NCI-H748 treated with DMSO at 0.1 percent for 48 hours (cell line): ENCODE results near the gene ORC4.
A peak's percentile ranks its signal among the peaks of the same experiment; 100 is the strongest.

Experiments used
- DNase-seq: peaks from one replicate; lab custom pipeline; 2025; lab: John Stamatoyannopoulos, UW

ORC4 gene

DNA sequence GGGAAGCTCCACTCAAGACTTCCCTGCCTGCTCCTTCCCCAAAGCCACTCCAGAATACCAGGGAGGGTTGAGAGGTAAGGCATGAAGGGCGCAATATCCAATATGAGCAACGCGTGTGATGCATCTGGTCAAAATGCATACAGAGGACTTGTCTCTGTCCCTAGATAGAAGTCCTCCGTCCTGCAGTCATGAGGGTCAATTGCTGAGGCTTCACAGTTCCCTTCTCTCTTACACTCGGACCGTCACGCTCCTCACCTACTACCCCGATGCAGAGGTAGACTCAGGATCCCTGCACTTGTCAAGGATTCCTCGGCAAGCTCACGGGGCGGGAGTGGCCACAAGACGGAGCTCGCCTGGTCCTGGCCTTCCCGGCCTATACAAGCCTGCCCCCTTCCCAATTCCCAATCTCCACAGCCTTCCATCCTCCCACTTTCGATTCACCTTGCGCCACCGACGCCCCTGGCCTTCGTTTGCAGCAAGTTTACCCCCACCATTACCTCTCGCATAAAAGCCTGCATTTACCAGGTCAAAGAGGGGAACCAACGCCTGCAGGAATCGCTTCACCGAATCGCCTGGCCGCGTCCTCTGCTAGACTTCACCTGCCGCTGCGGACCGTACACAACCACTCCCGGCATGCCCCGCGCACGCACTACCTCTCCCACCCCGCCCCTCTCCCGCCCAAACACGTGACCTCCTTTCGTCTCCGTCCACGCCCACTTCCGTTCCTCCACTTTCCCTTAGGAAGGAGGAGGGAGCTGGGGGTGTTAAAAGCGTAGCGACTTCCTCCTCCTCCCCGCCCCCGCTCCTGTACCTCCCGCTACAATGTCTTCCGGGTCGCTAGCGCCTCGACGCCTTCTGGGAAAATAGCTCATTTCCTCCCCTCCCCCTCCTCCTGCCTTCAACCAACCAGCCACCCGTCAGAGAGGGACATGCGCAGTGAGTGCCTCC, at the start of gene ORC4:
Gene ORC4, minus strand, starts transcription at position 627 of the 948 bp plus-strand sequence. CDS start 44,779 bp downstream, outside the sequence.
- DNase-seq, result peak; percentile 95

DNA sequence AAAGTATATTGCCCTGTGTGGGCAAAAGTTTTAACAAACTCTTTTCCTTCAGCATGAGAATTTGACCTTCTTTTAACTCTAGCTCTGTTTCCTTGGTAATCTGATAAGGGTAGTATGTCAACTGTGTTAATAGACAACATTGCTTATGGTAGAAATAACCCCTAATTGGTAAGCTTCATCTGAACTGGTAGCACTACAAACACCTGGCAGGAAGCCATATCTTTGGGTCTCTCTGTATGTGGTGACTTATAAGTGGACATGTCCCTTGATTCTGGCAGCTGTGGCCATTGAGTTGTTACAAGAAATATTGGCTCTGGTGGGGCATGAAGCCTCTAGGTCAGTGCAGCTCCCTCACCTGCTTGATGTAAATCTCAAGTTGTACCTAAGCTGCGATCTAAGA, 47.3 kb upstream of the ORC4 start:
- peak; percentile 3 for DNase-seq

DNA sequence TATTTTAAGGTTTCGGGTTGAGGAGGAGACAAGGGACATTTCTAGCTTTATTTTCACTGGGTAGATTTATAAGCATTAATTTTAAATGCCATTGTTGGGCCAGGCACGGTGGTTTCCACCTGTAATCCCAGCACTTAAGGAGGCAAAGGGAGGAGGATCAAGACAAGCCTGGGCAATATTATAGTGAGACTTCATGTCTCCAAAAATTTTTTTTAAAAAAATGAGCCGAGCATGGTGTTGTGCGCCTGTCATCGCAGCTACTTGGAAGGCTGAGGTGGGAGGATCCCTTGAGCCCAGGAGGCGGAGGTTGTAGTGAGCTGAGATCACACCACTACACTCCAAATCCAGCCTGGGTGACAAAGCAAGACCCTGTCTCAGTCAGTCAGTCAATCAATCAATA, 45.4 kb upstream of the ORC4 start:
- no peak for DNase-seq

DNA sequence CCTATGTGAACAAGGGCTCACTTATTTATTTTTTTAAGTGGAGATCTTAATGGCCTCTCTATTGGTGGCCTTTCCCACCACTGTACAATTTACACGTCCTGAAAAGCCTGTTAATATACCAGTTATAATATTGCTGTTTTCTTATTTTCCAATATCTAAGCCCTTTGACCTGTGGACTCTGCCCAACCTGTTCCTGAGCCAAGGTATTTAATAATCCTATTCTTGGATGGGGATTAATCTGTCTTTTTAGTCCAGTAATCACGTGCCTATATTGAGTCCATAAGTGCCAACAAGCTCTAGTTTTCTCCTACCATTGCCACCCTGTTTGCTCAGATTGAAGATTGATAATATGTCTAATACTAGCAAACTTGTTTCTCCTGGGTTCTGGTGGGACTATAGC, 43.1 kb upstream of the ORC4 start:
- no peak for DNase-seq

DNA sequence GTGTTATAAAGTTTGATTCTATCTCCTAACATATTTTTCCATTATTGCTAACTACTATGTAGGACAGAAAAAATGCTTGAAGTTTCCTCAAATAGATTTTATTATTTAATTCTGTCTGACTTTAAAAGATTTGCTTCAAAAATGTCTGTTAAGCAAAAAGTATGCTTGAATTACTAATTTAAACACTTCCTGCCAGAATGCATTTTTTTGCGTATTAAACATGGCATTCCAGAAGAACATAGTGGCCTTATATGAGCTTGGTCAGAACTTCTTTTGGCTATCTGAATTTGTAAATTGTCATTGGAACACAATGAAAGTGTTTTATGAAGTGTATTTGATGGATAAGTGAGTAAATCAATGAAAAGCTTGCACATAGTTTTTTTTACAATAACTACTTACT, 38.1 kb upstream of the ORC4 start:
- DNase-seq, result no peak

DNA sequence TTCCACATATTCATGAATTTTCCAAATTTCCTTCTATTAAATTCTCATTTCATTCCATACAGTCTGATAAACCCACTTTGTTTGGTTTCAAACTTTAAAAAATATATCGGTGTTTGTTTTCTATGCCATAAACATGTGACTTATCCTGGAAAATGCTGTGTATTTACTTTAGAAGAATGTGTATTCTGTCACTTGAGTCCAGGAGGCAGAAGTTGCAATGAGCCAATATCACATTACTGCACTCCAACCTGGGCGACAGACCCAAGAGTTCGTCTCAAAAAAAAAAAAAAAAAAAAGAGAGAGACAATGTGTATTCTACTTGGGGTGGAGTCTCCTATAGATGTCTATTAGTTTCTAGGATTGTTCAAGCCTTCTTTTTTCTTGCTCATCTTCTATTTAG, 32.1 kb upstream of the ORC4 start:
- no peak for DNase-seq

DNA sequence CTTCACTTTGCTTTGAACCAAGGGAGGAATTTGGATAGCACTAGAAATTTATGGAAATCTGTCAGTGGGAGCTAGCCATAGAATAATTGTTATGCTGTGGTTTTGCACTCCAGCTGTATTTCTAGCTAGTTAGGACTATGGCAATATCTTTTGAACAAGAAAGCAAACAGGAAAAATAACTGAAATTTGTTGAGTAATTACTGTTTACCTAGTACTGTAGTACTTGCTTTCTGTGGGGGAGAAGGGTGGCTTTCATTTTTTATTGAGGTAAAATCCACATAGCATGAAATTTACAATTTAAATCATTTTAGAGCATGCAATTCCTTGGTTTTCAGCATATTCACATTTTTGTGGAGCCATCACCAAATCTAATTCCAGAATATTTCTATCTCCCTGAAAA, 28.7 kb upstream of the ORC4 start:
- no peak for DNase-seq

DNA sequence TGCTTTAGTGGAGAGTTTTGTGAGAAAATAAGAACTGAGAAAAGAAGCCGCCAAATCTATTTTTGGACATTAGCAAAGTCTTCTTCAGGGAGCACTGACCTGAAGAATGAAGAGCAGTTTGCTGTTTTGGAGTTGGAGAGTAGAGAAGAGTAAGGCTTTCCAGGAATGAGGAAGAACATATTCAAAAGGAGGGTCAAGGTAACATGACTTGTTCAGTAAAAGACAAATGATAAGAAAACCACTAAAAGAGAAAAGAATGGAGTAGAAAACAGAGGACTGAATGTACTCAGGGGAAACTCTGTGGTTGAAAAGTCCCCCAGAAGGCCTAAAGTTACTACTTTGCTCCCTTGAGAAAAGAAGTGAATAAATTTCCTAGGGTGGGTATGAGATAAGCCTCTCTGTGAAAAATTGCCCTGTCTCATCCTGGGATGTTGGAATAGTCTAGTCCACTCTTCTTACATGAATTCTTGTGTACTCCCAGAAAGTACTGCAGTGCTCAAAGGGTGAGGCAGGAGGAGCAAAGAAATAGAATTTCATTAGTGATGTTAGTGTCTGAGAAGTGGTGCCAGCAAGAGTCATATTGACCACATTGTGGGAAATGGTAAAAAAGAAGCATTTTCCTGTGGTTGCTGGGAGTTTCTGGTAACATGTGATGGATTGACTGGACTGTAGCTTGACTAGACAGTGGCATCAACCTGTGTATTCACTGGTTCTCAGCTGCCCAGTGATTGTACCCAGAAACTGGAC, 28.1 kb upstream of the ORC4 start:
- no peak for DNase-seq

DNA sequence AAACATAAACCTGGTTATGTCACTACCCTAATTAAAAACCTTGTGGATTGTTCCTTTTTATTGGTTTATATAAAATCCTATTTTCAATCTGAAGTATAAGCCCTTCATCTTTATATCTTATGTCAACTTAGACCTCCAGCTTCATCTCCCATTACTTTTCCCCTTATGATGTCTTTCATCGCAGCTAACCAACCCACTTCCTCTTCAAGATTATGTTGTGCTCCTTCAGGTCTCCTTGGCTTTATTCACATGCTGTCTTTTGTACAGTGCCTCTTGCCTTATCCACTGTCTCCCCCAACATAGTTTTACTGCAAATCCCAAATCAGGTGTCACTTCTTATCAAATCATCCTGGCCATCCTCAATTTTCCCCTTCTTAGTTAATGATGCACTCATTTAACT, 26.3 kb upstream of the ORC4 start:
- no peak for DNase-seq

DNA sequence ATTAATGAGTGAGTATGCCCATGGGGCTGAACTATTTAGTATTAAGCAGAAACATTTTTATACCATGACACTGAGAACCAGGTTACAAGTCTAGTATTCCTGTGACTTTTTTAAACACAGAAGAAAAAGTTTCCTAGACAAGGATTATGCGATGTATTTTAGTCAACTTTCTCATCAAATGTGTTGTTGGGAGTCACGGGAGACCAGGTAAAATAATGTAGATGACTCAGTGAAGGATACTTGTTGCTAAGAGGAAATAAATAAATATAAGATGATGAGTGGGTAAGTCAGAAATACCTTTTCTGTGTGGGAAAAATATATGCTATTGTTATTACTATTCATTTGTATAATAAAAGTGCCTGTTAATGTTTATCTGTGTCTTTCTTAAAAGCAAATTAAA, 23.8 kb upstream of the ORC4 start:
- DNase-seq, result no peak

DNA sequence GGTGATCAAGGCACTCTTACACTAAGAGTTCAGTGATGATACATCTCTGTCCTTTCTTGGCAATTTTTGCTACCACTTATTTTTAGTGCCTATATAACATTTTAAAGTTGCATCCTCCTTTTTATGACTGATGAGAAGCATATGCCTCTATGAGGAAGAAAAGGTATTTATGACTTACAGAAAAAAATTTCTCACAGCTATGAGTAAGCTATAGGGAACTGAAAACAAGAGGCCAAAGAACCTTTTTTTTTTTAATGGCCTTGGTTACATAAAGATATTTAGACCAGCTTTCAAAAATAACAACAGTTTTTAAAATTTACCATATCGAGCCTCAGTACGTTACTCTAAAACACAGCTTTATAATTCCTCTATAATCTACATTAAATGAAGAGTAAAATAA, 21.7 kb upstream of the ORC4 start:
- no peak for DNase-seq

DNA sequence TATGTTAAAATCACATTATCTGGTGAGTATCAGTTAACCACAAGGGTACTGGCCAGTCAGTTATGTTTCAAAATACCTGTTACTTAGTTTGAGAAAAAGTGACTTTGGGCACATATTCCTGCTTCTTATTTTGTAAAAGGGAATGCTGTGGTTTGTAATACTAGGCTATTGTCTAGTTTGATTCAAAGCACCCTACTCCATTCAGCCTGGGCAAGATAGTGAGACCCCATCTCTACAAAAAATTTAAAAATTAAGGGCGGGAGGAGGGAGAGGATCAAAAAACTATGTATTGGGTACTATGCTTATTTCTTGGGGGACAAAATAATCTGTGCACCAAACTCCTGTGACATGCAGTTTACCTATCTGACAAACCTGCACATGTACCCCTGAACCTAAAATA, 19.2 kb upstream of the ORC4 start:
- no peak for DNase-seq

DNA sequence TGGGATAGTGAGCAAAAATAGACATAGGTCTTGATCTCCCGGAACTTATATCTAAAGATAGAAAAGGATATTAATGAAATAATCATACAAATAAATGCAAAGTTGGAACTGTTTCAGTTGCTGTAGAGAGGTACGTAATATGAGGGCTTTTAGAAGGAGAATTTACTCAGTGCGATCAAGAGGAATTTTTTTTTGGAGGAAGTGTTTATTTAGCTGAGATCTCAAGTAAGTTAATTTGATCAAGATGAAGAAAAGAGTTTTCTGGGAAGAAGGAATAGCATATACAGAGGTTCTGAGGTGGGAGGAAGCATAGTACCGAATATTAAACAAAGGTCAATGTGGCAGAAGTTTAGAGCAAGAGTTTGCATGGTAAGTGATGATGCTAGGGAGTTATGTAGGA, 11.7 kb upstream of the ORC4 start:
- DNase-seq, result no peak

DNA sequence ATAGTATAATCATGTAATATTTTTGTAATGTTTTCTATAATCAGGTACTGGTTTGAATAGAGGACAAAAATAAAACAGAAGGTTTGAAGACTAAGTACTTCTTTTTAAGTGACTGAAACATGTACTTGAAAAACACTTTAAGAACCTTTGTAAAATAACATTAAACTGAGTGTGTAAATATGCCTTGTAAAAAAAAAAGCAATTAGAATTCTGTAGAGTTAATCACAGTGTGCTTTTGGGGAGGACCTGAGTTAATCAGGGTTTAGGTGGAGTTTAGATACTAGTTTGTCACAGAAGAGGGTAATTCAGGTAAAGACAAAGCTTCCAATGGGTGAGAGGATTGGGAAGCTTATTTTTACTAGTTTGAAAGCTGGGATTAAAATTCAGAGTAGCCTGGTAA, 10.6 kb upstream of the ORC4 start:
- DNase-seq, result no peak

DNA sequence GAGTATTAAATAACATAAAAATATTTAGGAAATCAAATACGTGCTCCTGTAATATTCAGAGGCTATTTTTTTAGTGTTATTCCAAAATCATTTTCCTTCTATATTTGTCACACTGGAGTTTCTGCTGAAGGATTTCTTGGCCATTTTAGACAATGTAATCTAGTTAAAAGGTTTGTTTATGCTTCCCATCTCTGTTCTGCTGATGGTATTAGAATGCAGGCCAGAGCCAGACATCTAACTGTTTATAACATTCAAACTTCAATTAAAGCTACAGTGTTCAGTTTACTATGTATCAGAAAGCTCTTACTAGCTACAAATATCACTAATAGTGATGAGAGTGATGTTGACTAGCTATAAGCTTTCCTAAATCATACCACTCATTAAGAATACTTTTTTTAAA, 8.2 kb upstream of the ORC4 start:
- no peak for DNase-seq

DNA sequence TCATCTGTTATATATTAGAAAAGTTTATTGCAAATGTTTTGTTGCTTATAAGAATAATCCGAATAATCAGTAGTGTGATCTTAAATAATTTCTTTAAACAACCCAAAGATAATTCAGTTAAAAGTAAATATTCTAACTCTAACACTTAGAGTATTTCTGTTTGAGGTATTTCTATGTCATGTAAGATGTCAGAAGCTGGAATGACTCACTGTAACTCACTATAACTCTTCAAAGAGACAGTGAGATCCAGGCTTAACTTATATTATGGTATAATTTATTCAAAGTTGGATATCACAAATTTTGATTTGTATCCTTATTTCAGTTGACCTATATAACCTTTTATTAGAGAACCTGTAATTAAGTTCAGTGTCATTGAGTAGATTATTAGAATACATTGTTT, 7.3 kb upstream of the ORC4 start:
- DNase-seq, result no peak

DNA sequence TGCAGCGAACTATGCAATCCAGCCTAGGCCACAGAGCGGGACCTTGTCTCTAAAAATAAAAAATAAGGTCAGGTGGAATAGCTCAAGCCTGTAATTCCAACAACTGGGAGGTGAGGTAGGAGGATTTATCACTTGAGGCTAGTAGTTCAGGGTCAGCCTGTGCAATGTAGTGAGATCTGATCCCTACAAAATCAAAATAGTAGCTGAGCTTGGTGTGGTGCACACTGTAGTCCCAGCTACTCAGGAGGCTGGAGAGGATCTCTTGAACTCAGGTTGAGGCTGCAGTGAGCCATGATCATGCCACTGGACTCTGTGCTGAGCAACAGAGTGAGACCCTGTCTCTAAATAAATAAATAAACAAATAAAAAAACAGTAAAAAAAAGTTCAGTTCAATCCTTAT, 6.0 kb upstream of the ORC4 start:
- no peak for DNase-seq

DNA sequence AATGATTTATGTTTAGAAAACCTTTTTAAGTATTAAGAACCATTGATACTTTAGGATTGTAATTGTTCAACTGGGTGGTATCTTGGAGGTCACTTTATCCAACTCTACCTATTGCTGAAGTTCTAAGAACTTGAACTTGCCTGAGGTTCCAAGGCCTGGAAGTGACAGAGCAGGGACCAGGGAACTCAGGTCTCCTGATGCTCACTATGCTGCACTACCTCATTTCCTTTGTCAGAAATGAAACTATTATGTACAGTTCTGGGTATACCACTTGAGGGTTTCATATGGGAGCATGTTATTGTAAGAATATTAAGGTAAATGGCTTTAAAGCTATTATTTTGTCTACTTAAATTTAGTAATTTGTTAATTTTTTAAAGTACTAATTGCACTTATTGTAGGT, 3.3 kb upstream of the ORC4 start:
- DNase-seq, result no peak

DNA sequence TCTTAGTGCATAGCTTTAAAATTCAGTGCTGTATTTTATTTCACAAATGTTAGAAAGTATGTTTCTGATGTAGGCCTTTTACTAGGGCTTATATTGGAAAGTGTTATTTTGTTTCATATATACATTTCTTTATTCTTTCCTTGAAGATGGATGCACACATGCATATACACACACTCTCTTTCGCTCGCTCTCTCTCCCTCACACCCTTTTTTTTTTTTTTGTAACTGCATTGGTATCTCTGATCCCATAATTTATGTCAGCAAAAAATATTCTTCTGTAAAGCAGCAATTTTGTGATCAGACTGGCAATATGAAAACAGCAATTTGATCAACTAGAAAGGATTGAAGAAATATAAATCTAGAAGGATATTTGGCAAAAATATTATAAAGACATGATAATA, 2.3 kb upstream of the ORC4 start:
- DNase-seq, result no peak

DNA sequence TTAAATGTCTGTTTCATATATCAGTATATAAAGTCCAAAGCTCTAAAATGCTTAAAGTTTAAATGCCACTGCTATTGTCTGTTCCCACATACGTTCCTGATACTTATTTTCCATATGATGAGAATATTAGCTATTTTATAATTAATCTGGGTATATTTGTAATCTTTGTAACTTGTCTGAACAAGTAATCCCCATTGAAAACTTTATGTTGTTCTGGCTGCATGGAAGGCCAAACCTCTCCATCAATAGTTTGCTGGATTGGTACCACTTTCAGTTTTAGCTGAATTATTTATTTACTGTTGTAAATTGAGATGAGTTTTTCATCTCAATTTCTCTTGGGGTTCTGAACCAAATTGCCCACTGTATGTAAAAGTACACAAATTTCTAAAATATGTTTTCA, 1.8 kb upstream of the ORC4 start:
- no peak for DNase-seq

DNA sequence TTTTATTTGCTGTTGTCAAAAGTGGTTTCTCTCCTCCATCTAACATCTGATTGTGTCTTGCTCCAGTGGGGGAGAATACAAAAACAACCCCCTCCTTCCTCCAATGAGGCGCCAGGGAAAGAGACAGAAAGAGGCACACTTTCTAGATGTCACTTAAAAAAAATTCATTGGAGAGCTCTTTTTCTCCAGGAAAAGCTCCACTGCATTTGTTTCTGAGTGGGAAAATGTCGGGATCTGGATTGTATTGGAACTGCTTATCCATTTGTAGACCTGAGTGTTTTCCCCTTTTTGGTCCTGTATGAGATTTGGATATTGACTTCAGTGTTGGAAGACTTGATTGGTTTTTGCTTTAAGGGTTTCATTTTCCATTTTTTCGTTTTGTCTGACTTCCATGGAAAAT, 1.3 kb upstream of the ORC4 start:
- DNase-seq, result no peak

DNA sequence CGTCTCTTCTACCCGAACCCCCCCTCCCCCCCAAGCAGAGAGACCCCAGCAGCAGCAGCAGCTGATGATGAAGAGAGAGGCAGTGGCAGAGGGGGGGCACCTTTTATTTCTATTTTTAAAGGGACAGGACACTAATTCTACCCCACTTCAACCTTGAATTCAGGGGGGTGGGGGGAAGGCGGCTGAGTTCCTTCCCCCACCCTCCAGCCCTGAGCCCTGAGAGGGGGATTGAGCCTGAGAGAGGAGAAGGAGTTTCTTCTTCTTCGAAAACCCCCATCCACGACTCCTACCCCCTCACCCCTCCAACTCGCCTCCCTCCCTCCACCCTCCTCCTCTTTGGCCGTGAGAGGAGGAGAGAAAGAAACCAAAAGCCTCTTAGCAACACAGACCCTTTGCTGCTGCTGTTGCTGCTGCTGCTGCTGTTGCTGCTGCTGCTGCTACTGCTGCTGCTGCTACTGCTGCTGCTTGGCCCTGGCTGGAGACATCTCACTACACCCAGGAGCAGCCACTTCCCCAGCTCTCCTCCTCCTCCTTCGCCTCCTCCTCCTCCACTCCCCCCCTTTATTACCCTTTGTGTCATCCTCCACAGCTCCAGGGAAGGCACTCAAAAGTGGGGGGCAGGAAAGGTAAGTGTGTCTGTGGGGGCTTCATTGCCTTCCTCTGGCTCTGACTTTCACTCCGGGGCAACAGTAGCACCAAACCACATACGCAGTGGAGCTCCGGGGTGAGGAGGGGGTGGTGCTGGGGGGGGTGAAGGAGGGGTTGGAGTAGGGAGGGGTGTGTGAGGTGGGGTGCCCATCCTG, 723 bp upstream of the ORC4 start, which contains the start of gene MBD5:
Gene MBD5, plus strand, starts transcription at position 33 of the 803 bp plus-strand sequence.
- DNase-seq, result peak; percentile 21
